Ramos (cell line): Measurements from ENCODE around the gene NGDN.
"Not testable (repeated sequence)": the region's sequence is repeated elsewhere in the genome, so short reads cannot be mapped to it uniquely, and the experiment has no call there.

ENCODE experiments used
- in situ Hi-C: fragments of 300-500 bp; cut with MboI; formaldehyde crosslinking; loops from one replicate; pipeline ENCODE4 v1.14.3; 2022; ENCODE audit warnings: low sequenced_read_pairs; ENCODE audit not compliant: unreplicated experiment

NGDN gene

GRCh38 chr14:23469127-23469905 lies at the start of gene NGDN:
Gene NGDN, plus strand, starts transcription at chr14:23469703. Its CDS starts 13 bp downstream, at chr14:23469716.
- in situ Hi-C loops: no loop called here

- in situ Hi-C loops: no loop called here
Observed at GRCh38 chr14:23421594-23421993, 47.9 kb upstream of the NGDN start.

GRCh38 chr14:23423657-23424056 lies 45.8 kb upstream of the NGDN start:
- in situ Hi-C loops: no loop called here

- in situ Hi-C loops: no loop called here
Observed at GRCh38 chr14:23425169-23425568, 44.3 kb upstream of the NGDN start.

GRCh38 chr14:23425798-23426197 lies 43.7 kb upstream of the NGDN start:
- in situ Hi-C loops: not testable (repeated sequence)

GRCh38 chr14:23428686-23429495 lies 40.6 kb upstream of the NGDN start:
- in situ Hi-C loops: no loop called here

- in situ Hi-C loops: no loop called here
Observed at GRCh38 chr14:23430016-23430722, 39.3 kb upstream of the NGDN start.

GRCh38 chr14:23430723-23431085 lies 38.8 kb upstream of the NGDN start:
- in situ Hi-C loops: no loop called here

- in situ Hi-C loops: no loop called here
Observed at GRCh38 chr14:23431486-23431885, 38.0 kb upstream of the NGDN start.

- in situ Hi-C loops: no loop called here
Observed at GRCh38 chr14:23432102-23432925, 37.2 kb upstream of the NGDN start.

GRCh38 chr14:23432946-23433345 lies 36.6 kb upstream of the NGDN start:
- in situ Hi-C loops: no loop called here

- in situ Hi-C loops: no loop called here
Observed at GRCh38 chr14:23433457-23433856, 36.0 kb upstream of the NGDN start.

- in situ Hi-C loops: no loop called here
Observed at GRCh38 chr14:23434488-23435222, 34.8 kb upstream of the NGDN start.

- in situ Hi-C loops: no loop called here
Observed at GRCh38 chr14:23435543-23436326, 33.8 kb upstream of the NGDN start, which contains the start of gene MYH7. Gene MYH7, minus strand, starts transcription at chr14:23435660. Its CDS starts 1,928 bp downstream, at chr14:23433732.

GRCh38 chr14:23436327-23437132 lies 33.0 kb upstream of the NGDN start:
- in situ Hi-C loops: no loop called here

- in situ Hi-C loops: no loop called here
Observed at GRCh38 chr14:23437133-23438100, 32.1 kb upstream of the NGDN start.
